ENCODE measurements around the gene CXCL17. TPM values are rescaled to one million over a fixed set of nuclear protein-coding genes. Genes with fewer than 3 reads are reported as not detected.
"Not testable (repeated sequence)": the region's sequence is repeated elsewhere in the genome, so short reads cannot be mapped to it uniquely, and the experiment has no call there.

CXCL17 gene
- not detected for total RNA-seq

GRCh38 chr19:42442833-42443232, at the start of gene CXCL17:
TSS of gene CXCL17 (minus strand) at chr19:42442946. CDS start at chr19:42442832, 114 bp downstream.
- DNase-seq (ENCODE audit: low read depth in 2 of 3, low spot score in 2 of 3), result no peak

- DNase-seq (ENCODE audit: low read depth in 2 of 3, low spot score in 2 of 3), result no peak
Measured at GRCh38 chr19:42488783-42489521, 46.2 kb upstream of the CXCL17 start.

GRCh38 chr19:42487798-42488178, 45.0 kb upstream of the CXCL17 start:
- no peak for DNase-seq (ENCODE audit: low read depth in 2 of 3, low spot score in 2 of 3)

- no peak for DNase-seq (ENCODE audit: low read depth in 2 of 3, low spot score in 2 of 3)
Measured at GRCh38 chr19:42487032-42487797, 44.5 kb upstream of the CXCL17 start.

- not testable (repeated sequence) for DNase-seq (ENCODE audit: low read depth in 2 of 3, low spot score in 2 of 3)
Measured at GRCh38 chr19:42485036-42485435, 42.3 kb upstream of the CXCL17 start.

- DNase-seq (ENCODE audit: low read depth in 2 of 3, low spot score in 2 of 3), result no peak
Measured at GRCh38 chr19:42480335-42481095, 37.8 kb upstream of the CXCL17 start.

GRCh38 chr19:42479736-42480135, 37.0 kb upstream of the CXCL17 start:
- no peak for DNase-seq (ENCODE audit: low read depth in 2 of 3, low spot score in 2 of 3)

- no peak for DNase-seq (ENCODE audit: low read depth in 2 of 3, low spot score in 2 of 3)
Measured at GRCh38 chr19:42478765-42479311, 36.1 kb upstream of the CXCL17 start.

GRCh38 chr19:42477933-42478332, 35.2 kb upstream of the CXCL17 start:
- DNase-seq (ENCODE audit: low read depth in 2 of 3, low spot score in 2 of 3), result no peak

- DNase-seq (ENCODE audit: low read depth in 2 of 3, low spot score in 2 of 3), result no peak
Measured at GRCh38 chr19:42477117-42477516, 34.4 kb upstream of the CXCL17 start.

- no peak for DNase-seq (ENCODE audit: low read depth in 2 of 3, low spot score in 2 of 3)
Measured at GRCh38 chr19:42475366-42475765, 32.6 kb upstream of the CXCL17 start.

- DNase-seq (ENCODE audit: low read depth in 2 of 3, low spot score in 2 of 3), result no peak
Measured at GRCh38 chr19:42474743-42475142, 32.0 kb upstream of the CXCL17 start.

- no peak for DNase-seq (ENCODE audit: low read depth in 2 of 3, low spot score in 2 of 3)
Measured at GRCh38 chr19:42473686-42474085, 30.9 kb upstream of the CXCL17 start.

GRCh38 chr19:42472402-42473147, 29.8 kb upstream of the CXCL17 start:
- no peak for DNase-seq (ENCODE audit: low read depth in 2 of 3, low spot score in 2 of 3)

GRCh38 chr19:42471554-42472249, 29.0 kb upstream of the CXCL17 start:
- DNase-seq (ENCODE audit: low read depth in 2 of 3, low spot score in 2 of 3), result no peak

- DNase-seq (ENCODE audit: low read depth in 2 of 3, low spot score in 2 of 3), result peak in 2 of 3 donors; percentile 40 to 51
Measured at GRCh38 chr19:42469311-42470235, 26.8 kb upstream of the CXCL17 start.

- DNase-seq (ENCODE audit: low read depth in 2 of 3, low spot score in 2 of 3), result no peak
Measured at GRCh38 chr19:42468273-42468796, 25.6 kb upstream of the CXCL17 start.

GRCh38 chr19:42467183-42467760, 24.5 kb upstream of the CXCL17 start:
- DNase-seq (ENCODE audit: low read depth in 2 of 3, low spot score in 2 of 3), result peak in 1 of 3 donors; percentile 23

Measured in hematopoietic multipotent progenitor cell (in vitro differentiated cells).